ENCODE data around the gene SLC24A3.

SLC24A3 gene

DNA sequence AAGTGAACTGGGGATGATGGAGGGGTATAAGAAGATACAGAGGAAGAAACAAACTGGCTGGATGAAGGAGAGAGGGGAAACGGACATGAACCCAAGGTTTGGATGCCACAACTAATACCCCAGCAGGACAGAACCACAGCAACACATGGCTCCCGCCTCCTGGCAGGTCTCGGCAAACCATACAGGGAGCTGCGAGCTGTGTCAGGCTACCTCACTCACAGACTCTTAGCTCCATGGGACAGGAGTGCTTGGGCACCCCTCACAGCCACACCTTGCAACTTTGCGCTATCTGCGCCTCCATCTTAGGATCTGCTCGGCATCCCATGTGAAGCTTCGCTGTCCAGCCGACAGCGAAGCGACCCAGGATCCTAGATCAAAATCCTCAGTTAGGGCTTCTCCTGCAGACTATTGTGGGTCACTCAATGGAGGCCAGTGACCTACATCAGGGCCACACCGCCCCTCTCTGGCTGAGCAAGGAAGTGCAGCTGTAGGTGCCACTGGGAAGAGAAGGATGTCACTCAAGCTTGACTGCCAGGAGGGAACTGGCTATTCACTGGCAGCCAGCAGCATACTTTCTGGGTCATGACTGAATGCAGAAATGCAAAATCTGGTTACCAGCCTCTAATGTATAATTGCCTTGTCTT is 371.2 kb downstream of the SLC24A3 start:
- peak; percentile 9 to 40 (median 12) for DNase-seq (ENCODE audit: low read depth in 2 of 3, low spot score in 1 of 3)

DNA sequence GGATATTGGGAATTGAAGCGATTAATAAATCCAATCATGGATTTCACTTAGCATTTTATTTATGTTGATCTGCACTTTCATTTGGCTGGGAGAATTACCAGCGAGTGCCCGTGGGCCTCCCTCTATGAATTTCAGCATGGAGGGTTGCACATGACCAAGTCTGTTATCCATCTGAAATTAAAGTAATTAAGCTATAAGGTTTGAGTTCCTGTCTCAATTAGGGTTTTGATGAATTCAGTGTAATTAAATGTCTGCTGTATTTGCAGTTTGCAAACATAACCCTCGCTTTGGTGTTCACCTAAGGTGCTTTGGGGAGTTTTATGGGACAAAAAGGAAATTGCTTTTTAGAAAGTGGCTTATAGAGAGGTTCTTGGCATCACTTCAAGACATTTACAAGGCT is 375.8 kb downstream of the SLC24A3 start:
- no peak for DNase-seq (ENCODE audit: low read depth in 2 of 3, low spot score in 1 of 3)

DNA sequence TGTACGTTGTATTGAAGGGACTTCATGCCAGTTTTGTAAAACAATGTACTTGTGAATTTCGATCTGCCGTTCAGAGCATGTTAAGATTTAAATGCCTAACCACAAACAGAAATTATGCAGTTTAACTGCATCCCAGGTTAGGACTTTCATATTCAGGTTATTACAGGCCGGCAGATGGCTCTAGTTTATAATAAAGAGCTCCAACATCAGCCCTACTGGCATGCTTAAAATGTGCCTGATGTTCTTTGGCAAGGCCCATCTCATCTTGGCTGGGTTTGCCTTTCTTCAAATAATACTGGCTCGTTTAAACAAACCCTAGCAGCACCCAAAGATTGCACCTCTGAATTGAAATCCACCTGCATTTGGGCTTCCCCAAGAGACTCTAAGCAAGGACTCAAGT is 376.3 kb downstream of the SLC24A3 start:
- no peak for DNase-seq (ENCODE audit: low read depth in 2 of 3, low spot score in 1 of 3)

DNA sequence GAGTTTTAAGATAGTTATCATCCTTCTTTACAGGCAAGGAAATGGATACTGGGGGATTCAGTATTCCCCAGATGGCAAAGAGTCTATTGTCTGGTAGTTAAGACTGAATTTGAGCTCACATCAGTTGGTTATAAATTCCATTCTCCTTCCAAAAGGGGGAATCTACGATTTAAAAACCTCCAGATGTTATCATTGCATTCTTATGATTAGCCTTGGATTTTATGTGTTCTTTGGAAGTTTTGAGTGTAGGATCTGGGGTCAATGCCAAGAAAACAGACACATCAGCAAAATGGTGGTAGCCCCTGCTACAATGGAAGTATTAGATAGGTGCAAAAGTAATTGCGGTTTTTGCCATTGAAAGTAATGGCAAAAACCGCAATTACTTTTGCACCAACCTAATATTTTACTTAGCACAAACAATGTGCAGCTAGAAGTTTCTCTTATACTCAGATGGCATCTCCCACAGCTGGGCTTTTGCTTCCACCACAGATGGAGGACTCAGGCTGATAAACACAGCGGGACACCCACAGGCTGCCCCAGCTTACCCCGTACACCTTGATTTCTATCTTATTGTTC is 377.4 kb downstream of the SLC24A3 start:
- no peak for DNase-seq (ENCODE audit: low read depth in 2 of 3, low spot score in 1 of 3)

DNA sequence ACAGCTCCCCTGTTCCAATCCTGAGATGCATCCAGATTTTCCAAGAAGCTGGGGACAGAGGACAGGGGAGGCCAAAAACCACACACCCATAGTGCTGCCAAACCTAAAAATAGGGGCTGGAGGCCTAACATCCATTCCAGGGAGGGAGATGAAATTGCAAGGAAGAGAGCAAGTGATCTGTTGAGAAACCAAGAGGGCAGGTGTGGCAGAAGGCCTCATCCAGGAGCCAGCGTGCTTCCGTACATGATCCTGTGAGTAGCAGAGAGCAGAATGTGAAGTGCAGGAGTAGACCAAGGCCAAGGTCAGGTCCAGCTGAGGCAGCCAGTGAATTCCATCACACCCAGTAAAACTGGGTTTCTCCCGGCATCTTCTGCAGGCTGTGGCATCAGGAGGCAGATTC is 377.9 kb downstream of the SLC24A3 start:
- no peak for DNase-seq (ENCODE audit: low read depth in 2 of 3, low spot score in 1 of 3)

DNA sequence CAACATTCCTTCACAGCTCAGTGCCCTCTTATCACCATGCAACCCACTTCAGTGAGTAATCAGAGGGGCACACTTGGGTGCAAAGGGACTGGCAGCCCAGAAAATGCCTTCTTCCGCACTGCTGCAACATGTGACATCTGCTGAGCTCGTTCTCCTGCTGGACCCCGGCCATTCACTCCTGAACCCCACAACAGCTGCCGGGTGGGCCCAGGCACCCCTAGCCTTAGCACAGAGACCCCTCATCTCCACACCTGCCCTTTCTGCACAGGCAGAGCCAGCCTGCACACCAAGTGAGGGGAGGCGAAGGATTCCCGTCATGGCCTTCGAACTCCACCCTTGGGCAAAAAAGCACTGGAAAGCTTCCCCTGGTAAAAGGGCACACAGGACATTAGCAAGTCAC is 381.3 kb downstream of the SLC24A3 start:
- no peak for DNase-seq (ENCODE audit: low read depth in 2 of 3, low spot score in 1 of 3)

- DNase-seq (ENCODE audit: low read depth in 2 of 3, low spot score in 1 of 3): no peak
These were observed 382.5 kb downstream of the SLC24A3 start for GRCh38 chr20:19594896-19595295.

- DNase-seq (ENCODE audit: low read depth in 2 of 3, low spot score in 1 of 3): no peak
These were observed 385.8 kb downstream of the SLC24A3 start for GRCh38 chr20:19598117-19598850.

- DNase-seq (ENCODE audit: low read depth in 2 of 3, low spot score in 1 of 3): no peak
These were observed 386.8 kb downstream of the SLC24A3 start for GRCh38 chr20:19599200-19599599.

DNA sequence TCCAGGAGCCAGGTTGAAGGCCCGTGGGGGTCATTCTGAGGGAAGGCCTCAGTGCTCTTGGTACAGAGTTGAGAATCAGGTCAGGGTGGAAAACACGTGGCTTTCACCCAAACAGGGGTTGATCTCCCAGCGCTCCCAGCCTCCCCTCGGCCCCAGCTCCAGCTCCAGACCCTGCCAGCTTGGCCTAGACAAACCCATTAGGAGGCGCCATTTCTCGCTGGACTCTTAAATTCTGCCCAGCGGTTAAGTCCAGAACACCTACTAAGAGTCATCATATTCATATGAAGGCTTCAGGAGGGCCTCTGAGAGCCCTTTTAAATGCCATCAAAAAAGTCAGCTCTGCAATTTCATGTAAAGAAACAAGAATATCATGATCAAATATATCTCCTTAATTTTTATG is 387.6 kb downstream of the SLC24A3 start:
- no peak for DNase-seq (ENCODE audit: low read depth in 2 of 3, low spot score in 1 of 3)

DNA sequence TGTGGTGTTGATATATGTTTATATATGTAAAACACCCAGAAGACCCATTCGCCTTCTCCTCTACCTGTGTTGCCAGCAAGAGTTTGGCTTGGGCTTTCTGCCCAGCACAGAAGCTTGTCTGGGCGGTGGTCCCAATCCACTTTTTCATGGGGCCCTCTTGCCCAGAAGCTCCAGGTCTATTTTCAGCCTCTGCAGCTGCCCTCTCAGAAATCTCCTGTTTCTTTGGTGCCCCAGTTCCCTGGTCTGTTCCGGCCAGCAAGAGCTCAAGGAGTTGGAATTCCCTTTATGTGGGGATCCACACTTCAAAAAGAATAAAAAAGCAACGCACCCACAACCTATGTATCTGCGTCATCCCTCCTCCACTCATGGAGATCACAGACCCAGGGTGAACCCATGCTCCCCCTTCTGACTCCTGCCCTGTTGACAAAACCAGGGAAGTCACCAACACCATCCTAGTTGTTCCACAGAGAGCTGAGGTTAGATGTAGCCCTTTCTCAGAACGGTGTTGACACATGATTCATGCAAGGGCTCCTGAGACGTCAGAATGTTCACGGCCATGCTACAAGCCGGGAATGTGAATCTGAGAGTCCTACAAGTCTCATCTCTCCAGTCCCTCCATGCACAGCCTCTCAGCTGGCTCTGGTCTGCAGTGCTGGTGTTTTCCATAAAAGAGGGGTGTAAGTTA is 388.8 kb downstream of the SLC24A3 start:
- DNase-seq (ENCODE audit: low read depth in 2 of 3, low spot score in 1 of 3): no peak

- no peak for DNase-seq (ENCODE audit: low read depth in 2 of 3, low spot score in 1 of 3)
These were observed 390.4 kb downstream of the SLC24A3 start for GRCh38 chr20:19602675-19603375.

GRCh38 chr20:19603376-19603750 is 390.9 kb downstream of the SLC24A3 start:
- no peak for DNase-seq (ENCODE audit: low read depth in 2 of 3, low spot score in 1 of 3)

DNA sequence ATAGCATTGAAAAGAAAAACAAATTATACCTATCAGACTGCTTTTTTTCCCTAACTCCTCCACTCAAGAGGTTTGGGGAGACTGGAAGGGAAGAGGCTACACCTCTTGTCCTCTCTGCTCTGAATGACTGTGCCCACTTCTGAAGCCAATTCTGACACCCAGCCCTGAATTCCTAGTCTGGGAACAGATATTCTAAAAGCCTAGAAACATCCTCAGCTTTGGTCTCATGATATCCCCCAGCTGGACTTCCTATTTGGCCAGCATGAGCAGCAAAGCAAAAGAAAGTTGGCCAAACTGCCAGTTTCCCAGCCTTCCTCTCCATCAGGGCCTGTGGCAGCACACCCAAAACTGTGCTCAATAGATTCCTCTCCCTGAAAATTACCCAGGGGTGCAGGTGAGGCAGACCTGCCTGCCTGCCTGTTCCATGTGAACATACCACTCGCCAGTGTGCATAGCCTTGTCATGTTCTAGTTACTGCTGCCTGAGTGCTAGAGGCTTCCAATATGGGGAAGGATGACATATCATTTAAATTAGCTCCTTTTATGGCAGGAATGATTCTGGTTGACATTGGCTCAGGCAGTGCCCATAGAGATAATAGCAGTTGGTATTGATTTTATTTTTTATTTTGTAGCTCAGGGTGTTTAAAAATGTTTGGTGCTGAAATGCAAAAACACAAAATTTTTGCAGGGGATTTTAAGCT is 393.5 kb downstream of the SLC24A3 start:
- DNase-seq (ENCODE audit: low read depth in 2 of 3, low spot score in 1 of 3): no peak

GRCh38 chr20:19609642-19610223 is 397.3 kb downstream of the SLC24A3 start:
- no peak for DNase-seq (ENCODE audit: low read depth in 2 of 3, low spot score in 1 of 3)

GRCh38 chr20:19615629-19616028 is 403.2 kb downstream of the SLC24A3 start:
- no peak for DNase-seq (ENCODE audit: low read depth in 2 of 3, low spot score in 1 of 3)

DNA sequence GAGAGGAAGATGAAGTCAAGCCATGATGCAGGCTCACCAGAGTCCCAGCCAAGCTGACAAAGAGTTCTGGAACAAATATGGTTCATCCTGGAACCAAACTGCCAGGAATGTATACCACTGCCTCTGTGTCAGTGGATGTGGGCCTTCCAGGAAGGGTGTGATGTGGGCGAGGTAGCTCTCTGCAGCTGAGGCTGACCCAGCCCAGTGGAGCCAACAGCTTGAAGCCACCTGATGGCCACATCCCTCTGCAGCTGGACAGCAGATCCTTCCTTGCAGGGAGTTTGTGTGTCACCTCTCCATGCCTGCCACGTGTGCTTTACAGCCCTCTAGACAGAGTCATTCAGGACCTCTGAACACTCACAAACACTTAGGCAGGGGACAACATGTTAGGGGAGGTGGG is 403.6 kb downstream of the SLC24A3 start:
- no peak for DNase-seq (ENCODE audit: low read depth in 2 of 3, low spot score in 1 of 3)

DNA sequence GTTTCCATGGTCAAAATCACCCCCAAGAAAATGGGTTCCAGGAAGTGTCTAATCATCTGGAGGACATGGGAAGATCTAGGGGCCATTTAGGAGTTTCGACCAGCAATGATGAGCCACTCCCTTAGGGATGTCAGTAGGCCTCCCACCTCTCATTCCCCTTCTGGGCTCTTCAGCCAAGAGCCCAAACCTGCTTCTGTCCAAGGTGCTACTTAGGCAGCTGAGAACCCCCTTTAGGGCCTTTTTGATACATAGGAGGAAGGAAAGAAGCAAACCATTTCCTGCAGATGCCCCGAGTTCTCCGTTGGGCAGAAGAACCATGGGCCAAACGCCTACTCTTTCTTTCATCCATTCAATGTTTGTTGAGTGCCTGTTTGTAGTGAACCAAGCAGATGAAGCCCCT is 404.2 kb downstream of the SLC24A3 start:
- no peak for DNase-seq (ENCODE audit: low read depth in 2 of 3, low spot score in 1 of 3)

- no peak for DNase-seq (ENCODE audit: low read depth in 2 of 3, low spot score in 1 of 3)
These were observed 404.8 kb downstream of the SLC24A3 start for GRCh38 chr20:19617256-19617655.

- DNase-seq (ENCODE audit: low read depth in 2 of 3, low spot score in 1 of 3): no peak
These were observed 406.3 kb downstream of the SLC24A3 start for GRCh38 chr20:19618711-19619110.

Measured in stimulated activated CD4-positive, alpha-beta T cell treated with anti-CD3 and anti-CD28 coated beads, Interleukin-12 subunit alpha, Interleukin-12 subunit beta, amount 100 ng/mL, for 48 hours (primary cell).